HG02610 (cell line): ENCODE data around the gene MCM8.

Experiments used
- ATAC-seq: cut with Tn5 transposase; IDR thresholded peaks from one replicate; pipeline ENCODE4 v1.9.1; 2021; ENCODE audit warnings: mild to moderate bottlenecking, moderate library complexity; ENCODE audit not compliant: unreplicated experiment

Gene MCM8

GRCh38 chr20:5950271-5951031 lies at the start of gene MCM8, which contains the start of gene TRMT6:
TSS of gene MCM8 (plus strand) at chr20:5950652. CDS start at chr20:5952016, 1,364 bp downstream.
TSS of gene TRMT6 (minus strand) at chr20:5950533. CDS start at chr20:5950405, 128 bp downstream.
- ATAC-seq = peak; percentile 95

GRCh38 chr20:5900908-5901307 lies 49.5 kb upstream of the MCM8 start:
- no peak for ATAC-seq

GRCh38 chr20:5908981-5909380 lies 41.5 kb upstream of the MCM8 start:
- no peak for ATAC-seq

- ATAC-seq = no peak
Measured at GRCh38 chr20:5910186-5910585, 40.3 kb upstream of the MCM8 start.

GRCh38 chr20:5913166-5913565 lies 37.3 kb upstream of the MCM8 start:
- ATAC-seq = no peak

- ATAC-seq = no peak
Measured at GRCh38 chr20:5914859-5915258, 35.6 kb upstream of the MCM8 start.

- ATAC-seq = no peak
Measured at GRCh38 chr20:5918856-5919625, 31.4 kb upstream of the MCM8 start.

- no peak for ATAC-seq
Measured at GRCh38 chr20:5919626-5920544, 30.6 kb upstream of the MCM8 start.

- no peak for ATAC-seq
Measured at GRCh38 chr20:5920581-5920980, 29.9 kb upstream of the MCM8 start.

GRCh38 chr20:5923493-5923892 lies 27.0 kb upstream of the MCM8 start:
- no peak for ATAC-seq

- no peak for ATAC-seq
Measured at GRCh38 chr20:5925551-5925950, 24.9 kb upstream of the MCM8 start.

- no peak for ATAC-seq
Measured at GRCh38 chr20:5927749-5928462, 22.5 kb upstream of the MCM8 start.

GRCh38 chr20:5928836-5929715 lies 21.4 kb upstream of the MCM8 start:
- ATAC-seq = no peak

- no peak for ATAC-seq
Measured at GRCh38 chr20:5931411-5931810, 19.0 kb upstream of the MCM8 start.

- ATAC-seq = no peak
Measured at GRCh38 chr20:5932796-5933195, 17.7 kb upstream of the MCM8 start.

- no peak for ATAC-seq
Measured at GRCh38 chr20:5933802-5934436, 16.5 kb upstream of the MCM8 start.

GRCh38 chr20:5935384-5935783 lies 15.1 kb upstream of the MCM8 start:
- ATAC-seq = no peak

- ATAC-seq = no peak
Measured at GRCh38 chr20:5936238-5936637, 14.2 kb upstream of the MCM8 start.

- ATAC-seq = no peak
Measured at GRCh38 chr20:5938456-5939029, 11.9 kb upstream of the MCM8 start.
